Measurements from ENCODE around the gene TMEM132D.

DNA sequence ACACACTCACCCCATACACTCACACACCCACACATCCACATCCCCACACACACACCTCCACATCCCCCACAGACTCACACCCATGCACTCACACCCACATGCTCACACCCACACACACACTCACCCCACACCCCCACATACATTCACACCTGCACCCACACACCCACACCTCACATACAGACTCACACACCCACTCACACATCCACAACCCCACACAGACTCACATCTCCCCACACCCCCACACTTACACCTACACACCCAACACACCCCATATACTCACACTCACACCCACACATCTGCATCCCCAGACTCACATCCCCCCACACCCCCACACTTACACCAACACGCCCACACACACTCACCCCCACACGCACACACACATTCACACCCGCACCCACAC, 878.8 kb downstream of the TMEM132D start:
- TF ChIP-seq POLR2A (IDR thresholded peaks at IDR 0.05; ENCODE audit: low read depth, low read length): no peak
- no peak for TF ChIP-seq EZH2 (IDR thresholded peaks at IDR 0.05; ENCODE audit: borderline replicate concordance, low read depth, low read length, severe bottlenecking)
- no peak for TF ChIP-seq MYC (IDR thresholded peaks at IDR 0.05; ENCODE audit: low read depth, low read length)
- no peak for TF ChIP-seq CTCF (IDR thresholded peaks at IDR 0.05; ENCODE audit: extremely low read depth in 1 of 2, insufficient read depth in 1 of 2, low read depth in 1 of 2, low read length in 2 of 2)
- TF ChIP-seq POLR2AphosphoS5 (IDR thresholded peaks at IDR 0.05; ENCODE audit: insufficient read depth, low read depth, low read length): no peak
- no peak for TF ChIP-seq GATA2 (IDR thresholded peaks at IDR 0.05; ENCODE audit: insufficient read depth, insufficient read length, low read depth, low read length)
- no peak for TF ChIP-seq MAX (IDR thresholded peaks at IDR 0.05; ENCODE audit: insufficient read depth, insufficient read length)
- no peak for TF ChIP-seq FOS (IDR thresholded peaks at IDR 0.05; ENCODE audit: borderline replicate concordance, insufficient read depth, low read length)
